ENCODE data around the gene TLCD4. TPM values are rescaled to one million over a fixed set of nuclear protein-coding genes. Genes with fewer than 3 reads are reported as not detected.

The TLCD4 gene
- total and polyA plus RNA-seq, 2 of the 13 experiments (the other 11 are each of a cell fraction or from before 2014, with no cell fraction given): 4.7 to 14.5 TPM

GRCh38 chr1:95072532-95073419 is 44.4 kb upstream of the TLCD4 start, which contains the start of gene ALG14 (continued):
- TF ChIP-seq ZBTB37 (CRISPR knock-in tag; IDR thresholded peaks at IDR 0.05) (no peak), NFAT5 (CRISPR knock-in tag; IDR thresholded peaks at IDR 0.05) (no peak), NFE2L2 (IDR thresholded peaks at IDR 0.05; ENCODE audit: low read length) (no peak), PAF1 (CRISPR knock-in tag; IDR thresholded peaks at IDR 0.05) (no peak), TCF12 (IDR thresholded peaks at IDR 0.05) (no peak), TCF12 (CRISPR knock-in tag; IDR thresholded peaks at IDR 0.05) (no peak), HNRNPLL (IDR thresholded peaks at IDR 0.05; ENCODE audit: low read depth, low read length, poor library complexity, severe bottlenecking) (peak; percentile 98), HNRNPK (IDR thresholded peaks at IDR 0.05; ENCODE audit: low read depth, low read length, poor library complexity, severe bottlenecking) (no peak), JUN (CRISPR knock-in tag; IDR thresholded peaks at IDR 0.05) (no peak), SPEN (CRISPR knock-in tag; IDR thresholded peaks at IDR 0.05; ENCODE audit: low read depth) (peak; percentile 78; the same call in 1 of the 2 replicates), ZNF777 (CRISPR knock-in tag; IDR thresholded peaks at IDR 0.05) (peak; percentile 97), HNF4G (IDR thresholded peaks at IDR 0.05; ENCODE audit: borderline replicate concordance, low read depth, low read length) (peak; percentile 66), HNF4G (CRISPR knock-in tag; IDR thresholded peaks at IDR 0.05; ENCODE audit: borderline replicate concordance, low read depth) (peak; percentile 62; the same call in 1 of the 2 replicates), ZFP91 (CRISPR knock-in tag; IDR thresholded peaks at IDR 0.05; ENCODE audit: borderline replicate concordance) (peak; percentile 86; the same call in 1 of the 2 replicates), ZEB1 (IDR thresholded peaks at IDR 0.05; ENCODE audit: insufficient replicate concordance, low read depth) (no peak), ZBTB8A (CRISPR knock-in tag; IDR thresholded peaks at IDR 0.05; ENCODE audit: borderline replicate concordance, low read depth) (no peak), ZNF790 (CRISPR knock-in tag; IDR thresholded peaks at IDR 0.05; ENCODE audit: borderline replicate concordance) (no peak)
- TF ChIP-seq, protein P1, sequence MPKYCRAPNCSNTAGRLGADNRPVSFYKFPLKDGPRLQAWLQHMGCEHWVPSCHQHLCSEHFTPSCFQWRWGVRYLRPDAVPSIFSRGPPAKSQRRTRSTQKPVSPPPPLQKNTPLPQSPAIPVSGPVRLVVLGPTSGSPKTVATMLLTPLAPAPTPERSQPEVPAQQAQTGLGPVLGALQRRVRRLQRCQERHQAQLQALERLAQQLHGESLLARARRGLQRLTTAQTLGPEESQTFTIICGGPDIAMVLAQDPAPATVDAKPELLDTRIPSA (CRISPR knock-in tag; IDR thresholded peaks at IDR 0.05; ENCODE audit: borderline replicate concordance): no peak
